ENCODE data around the gene CENPVL3.
"Not testable (repeated sequence)": the region's sequence is repeated elsewhere in the genome, so short reads cannot be mapped to it uniquely, and the experiment has no call there.

The CENPVL3 gene
- 0 reads per million in 2 experiments for total RNA-seq

- not testable (repeated sequence) for DNase-seq (ENCODE audit: low read depth)
These were observed at the start of gene CENPVL3 for GRCh38 chrX:51618241-51619155. Gene CENPVL3, minus strand, starts transcription at chrX:51618912. Its CDS starts 39 bp downstream, at chrX:51618873.

- no peak for DNase-seq (ENCODE audit: low read depth)
These were observed 47.3 kb upstream of the CENPVL3 start for GRCh38 chrX:51665981-51666380.

DNA sequence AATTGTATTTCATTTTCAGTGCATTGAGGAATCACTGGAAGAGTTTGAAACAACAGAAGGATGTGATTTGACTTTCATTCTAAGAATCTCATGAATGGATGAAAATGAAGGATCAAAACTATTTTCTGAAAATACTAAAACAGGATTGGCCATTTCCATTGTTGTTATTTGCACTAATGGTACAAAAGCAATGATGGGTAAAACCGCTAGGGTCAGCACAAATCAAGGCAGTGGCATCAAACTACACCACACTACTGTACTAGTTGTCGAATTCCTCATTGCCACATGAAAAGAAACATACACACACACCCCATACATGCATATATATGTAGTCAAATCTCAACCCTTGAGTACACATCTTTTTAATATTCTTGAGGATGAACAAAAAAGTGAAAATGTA lies 24.7 kb upstream of the CENPVL3 start:
- DNase-seq (ENCODE audit: low read depth) = no peak

DNA sequence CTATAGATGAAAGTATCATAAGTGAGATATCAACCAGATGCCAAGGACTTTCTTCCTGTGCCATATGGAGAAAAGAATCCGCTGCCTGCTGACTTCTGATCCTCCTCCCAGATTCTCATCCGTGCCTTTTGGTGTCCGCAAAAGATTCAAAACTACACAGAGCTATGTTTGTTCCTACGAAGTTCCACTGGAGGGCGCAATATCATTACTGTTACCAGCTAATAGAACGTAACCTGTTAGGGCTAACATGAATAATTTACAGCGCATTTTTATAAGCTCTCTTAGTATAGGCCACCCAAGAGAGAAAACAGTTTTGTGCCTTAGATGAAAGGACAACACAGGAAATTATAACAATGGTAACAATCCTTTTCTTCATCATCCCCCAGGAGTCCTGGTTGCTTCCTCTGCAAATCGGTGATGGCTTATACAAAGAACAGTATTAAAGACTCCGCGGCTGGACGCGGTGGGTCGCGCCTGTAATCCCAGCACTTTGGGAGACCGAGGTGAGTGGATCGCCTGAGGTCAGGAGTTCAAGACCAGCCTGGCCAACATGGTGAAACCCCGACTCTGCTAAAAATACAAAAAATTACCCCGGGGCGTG lies 22.8 kb upstream of the CENPVL3 start:
- no peak for DNase-seq (ENCODE audit: low read depth)

- not testable (repeated sequence) for DNase-seq (ENCODE audit: low read depth)
These were observed 17.8 kb upstream of the CENPVL3 start for GRCh38 chrX:51636511-51636910.

DNA sequence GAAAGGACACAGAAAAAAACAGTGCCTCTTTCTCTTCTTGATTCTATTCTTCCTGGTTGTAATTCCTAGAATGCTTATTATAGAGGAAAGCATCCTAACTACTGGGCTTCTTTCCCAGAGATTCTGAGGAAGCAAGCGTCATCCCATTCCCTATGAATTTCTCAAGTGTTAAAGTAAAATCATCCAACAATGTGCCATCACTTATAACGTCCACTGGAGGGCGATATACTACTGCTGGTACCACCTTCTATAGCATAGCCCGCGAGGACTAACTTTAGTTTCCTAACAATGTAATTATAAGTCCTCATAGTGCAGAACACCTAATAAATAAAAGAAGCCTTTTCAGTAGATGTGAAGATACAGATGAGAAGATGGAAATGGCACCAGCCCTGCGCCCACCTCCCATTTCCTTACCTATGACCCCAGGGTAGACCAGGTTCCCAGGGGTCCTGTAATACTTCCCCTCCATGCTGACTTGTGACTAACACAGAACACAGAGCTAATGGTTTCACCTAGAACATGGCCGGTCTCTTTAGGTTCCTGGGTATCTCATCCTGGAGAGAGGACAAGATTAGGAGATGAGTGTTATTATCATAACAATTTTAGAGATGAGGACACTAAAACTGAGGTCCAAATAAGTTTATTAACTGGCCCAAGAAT lies 4.2 kb downstream of the CENPVL3 start:
- no peak for DNase-seq (ENCODE audit: low read depth)

DNA sequence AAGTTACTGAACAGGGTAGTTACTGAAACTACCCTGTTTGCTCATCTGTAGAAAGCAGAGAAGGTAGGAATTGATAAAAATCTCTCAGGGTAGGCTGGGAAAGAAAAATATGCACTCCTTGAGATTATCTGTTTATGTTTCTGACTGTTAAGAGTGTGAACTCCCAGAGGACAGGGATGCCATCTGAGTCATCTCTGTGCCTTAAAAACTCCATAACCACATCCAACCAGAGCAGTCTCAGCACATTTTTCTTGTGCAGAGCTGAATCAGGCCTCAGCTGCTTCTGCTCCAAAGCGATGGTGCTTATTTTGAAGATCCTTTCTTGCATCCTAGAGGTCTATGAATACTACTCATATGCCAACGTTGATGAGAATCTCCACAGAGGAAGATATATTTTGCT lies 9.9 kb downstream of the CENPVL3 start:
- no peak for DNase-seq (ENCODE audit: low read depth)

DNA sequence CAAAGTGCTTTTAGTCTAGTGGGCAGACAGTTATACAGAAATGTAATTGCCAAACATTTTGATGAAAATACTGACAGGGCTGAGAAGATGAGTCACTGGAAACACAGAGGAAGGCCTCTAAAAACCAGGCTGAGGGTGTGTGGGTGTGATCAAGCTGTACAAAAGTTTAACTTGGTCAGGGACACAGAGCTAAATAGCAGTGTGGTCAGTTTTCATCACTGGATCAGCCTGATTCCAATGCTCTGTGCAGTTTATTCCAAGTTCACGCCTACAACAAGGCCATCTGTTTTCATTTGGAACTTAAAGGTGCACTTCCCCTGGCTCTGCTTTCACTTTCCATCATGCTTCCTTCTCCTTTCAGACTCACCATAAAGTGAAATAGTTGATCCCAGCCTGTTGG lies 10.6 kb downstream of the CENPVL3 start:
- DNase-seq (ENCODE audit: low read depth) = no peak

- DNase-seq (ENCODE audit: low read depth) = no peak
These were observed 12.3 kb downstream of the CENPVL3 start for GRCh38 chrX:51606446-51606845.

- no peak for DNase-seq (ENCODE audit: low read depth)
These were observed 19.8 kb downstream of the CENPVL3 start for GRCh38 chrX:51598899-51599298.

- DNase-seq (ENCODE audit: low read depth) = no peak
These were observed 46.8 kb downstream of the CENPVL3 start for GRCh38 chrX:51571874-51572273.

DNA sequence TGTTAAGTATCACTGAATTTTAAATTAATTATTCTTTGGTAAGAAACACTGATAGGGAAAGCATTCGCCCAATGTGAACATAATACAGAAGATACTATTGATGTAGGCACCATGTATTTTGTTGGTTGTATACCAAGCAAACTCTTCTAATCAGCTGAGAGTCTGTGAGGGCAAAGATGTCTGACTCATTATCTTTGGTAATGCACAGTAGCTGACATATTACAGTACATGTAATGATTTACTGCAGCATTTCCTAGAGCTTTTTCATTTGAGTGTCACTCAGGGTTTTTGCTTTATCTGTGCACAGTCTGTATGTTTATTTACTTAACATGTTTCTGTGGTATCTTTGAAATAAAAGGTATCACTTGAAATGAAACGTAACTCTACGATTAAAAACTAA lies 49.2 kb downstream of the CENPVL3 start:
- no peak for DNase-seq (ENCODE audit: low read depth)

DNA sequence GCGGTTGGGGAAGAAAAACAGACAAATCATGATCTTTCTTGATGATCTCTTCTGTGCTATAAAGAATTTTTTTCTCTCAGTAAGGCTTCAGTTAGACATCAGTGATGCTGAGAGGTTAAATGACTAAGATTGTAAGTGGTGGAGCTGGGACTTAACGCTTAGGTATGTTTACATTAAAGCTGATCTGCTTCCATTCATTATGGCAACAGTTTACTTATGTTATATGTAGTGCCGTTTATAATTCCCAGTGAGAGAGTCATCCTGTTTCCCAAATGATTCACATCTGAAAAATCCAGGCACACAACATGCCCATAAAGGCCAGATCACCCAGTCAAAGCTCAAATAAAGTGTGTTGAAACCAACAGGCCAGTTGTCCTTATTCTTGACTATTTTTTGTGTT lies 50.1 kb downstream of the CENPVL3 start:
- no peak for DNase-seq (ENCODE audit: low read depth)

All from T follicular helper cell (primary cell).